Hepatocyte (in vitro differentiated cells): ENCODE data around the gene USO1.

ENCODE experiments used
- CTCF ChIP-seq: fragments of 200-600 bp; sonication (generic); IDR thresholded peaks from 2 replicates; pipeline ENCODE4 v1.5.1; 2016; ENCODE audit warnings: antibody characterized with exemption, mild to moderate bottlenecking; ENCODE audit not compliant: poor library complexity
- EZH2 ChIP-seq: fragments of 200-600 bp; sonication (generic); IDR thresholded peaks from 2 replicates; pipeline ENCODE4 v1.6.1; 2016; ENCODE audit warnings: antibody characterized with exemption, mild to moderate bottlenecking, borderline replicate concordance
- EZH2phosphoT487 ChIP-seq: fragments of 200-600 bp; sonication (generic); IDR thresholded peaks from one replicate; pipeline ENCODE4 v1.6.1; 2018; ENCODE audit warnings: antibody characterized with exemption, mild to moderate bottlenecking, low read depth, moderate library complexity; ENCODE audit not compliant: unreplicated experiment, severe bottlenecking

GRCh38 chr4:75675004-75675531 is 49.3 kb upstream of the USO1 start:
- TF ChIP-seq CTCF (no peak), EZH2phosphoT487 (no peak), EZH2 (no peak)
